OCI-LY1 (cell line): ENCODE measurements around the gene TIMM50.

Experiments used
- CTCF ChIP-seq: fragments of 200-600 bp; sonication (generic), shearing (Covaris generic); IDR thresholded peaks from 2 replicates; pipeline ENCODE4 v1.5.1; 2017; ENCODE audit warnings: mild to moderate bottlenecking, antibody characterized with exemption, low read length, moderate library complexity, mixed read lengths
- EZH2 ChIP-seq: fragments of 200-600 bp; sonication (generic), shearing (Covaris generic); IDR thresholded peaks from 2 replicates; pipeline ENCODE4 v1.8.0; 2017; ENCODE audit warnings: borderline replicate concordance, mixed run types, mild to moderate bottlenecking, antibody characterized with exemption, low read length, moderate library complexity, mixed read lengths

GRCh38 chr19:39539165-39539517, 58.5 kb downstream of the TIMM50 start:
- no peak for TF ChIP-seq EZH2
- TF ChIP-seq CTCF = no peak
